GM21723 (cell line): ENCODE results near the gene CDC42EP2.
A peak's percentile ranks its signal among the peaks of the same experiment; 100 is the strongest.

Source experiments
- ATAC-seq: cut with Tn5 transposase; IDR thresholded peaks from one replicate; pipeline ENCODE4 v1.9.1; 2021; ENCODE audit warnings: mild to moderate bottlenecking, moderate library complexity; ENCODE audit not compliant: unreplicated experiment

CDC42EP2 gene, protein sequence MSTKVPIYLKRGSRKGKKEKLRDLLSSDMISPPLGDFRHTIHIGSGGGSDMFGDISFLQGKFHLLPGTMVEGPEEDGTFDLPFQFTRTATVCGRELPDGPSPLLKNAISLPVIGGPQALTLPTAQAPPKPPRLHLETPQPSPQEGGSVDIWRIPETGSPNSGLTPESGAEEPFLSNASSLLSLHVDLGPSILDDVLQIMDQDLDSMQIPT

GRCh38 chr11:65314501-65315203 is at the start of gene CDC42EP2:
CDC42EP2 (plus strand) TSS chr11:65314866; CDS start chr11:65320899, 6,033 bp downstream.
- ATAC-seq = peak; percentile 78

DNA sequence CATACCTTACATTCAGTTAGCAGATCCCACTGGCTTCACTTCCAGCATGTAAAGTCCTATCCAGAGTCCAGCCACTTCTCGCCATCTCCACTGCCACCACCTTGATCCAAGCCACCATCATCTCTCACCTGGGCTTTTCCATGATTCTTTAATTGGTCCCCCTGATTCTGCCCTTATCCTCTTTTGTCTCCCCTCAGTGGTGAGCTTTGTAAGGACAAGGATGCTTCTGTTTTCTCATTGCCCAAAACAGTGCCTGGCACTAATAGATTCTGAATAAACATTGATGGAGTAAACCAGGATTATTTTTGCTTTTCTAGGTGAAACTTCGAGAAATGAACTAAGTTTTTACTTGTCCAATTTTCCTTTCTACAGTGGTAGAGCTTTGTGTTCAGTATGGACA is 48.5 kb upstream of the CDC42EP2 start:
- ATAC-seq = no peak

DNA sequence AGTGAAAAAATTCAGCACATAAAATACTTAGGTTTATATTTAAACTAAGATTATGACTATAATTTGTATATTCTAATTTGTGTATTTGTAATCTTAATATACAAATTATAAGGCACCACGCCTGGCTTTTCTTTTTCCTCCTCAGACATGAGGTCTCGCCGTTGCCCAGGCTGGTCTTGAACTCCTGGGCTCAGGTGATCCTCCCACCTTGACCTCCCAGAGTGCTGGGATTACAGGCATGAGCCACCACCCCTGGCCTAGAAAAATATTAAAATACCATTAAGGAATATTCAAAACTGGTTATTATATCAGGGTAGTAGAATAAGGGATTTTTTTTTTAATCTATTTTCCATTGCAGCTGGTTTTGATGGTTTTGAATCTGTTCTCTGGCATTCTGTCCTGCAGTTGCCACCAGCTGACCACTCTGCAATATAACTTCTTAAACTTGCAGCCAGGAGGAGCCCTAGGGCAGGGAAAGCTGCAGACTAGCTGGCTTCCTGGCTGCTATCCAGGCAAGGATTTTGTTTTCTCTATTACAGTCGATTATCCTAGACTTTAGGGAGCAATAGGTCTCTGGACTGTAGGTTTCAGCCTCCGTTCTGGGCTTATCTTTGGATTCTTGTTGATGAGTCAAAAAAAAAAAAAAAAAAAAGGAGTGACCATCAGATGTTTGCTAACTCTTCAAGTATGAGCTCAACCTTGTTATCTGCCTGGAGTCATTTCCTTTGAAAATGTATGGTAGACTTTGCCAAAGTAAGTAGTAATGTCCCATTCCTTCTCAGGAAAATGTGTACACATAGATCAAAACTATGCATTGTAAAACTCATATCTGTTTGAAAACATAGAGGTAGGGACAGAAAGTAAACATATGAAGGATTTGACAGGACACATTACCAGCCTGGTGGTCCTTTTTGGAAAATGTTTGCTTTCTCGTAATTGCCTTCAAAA is 39.7 kb upstream of the CDC42EP2 start:
- ATAC-seq = no peak

- no peak for ATAC-seq
Measured at GRCh38 chr11:65275906-65276305, 38.8 kb upstream of the CDC42EP2 start.

GRCh38 chr11:65277631-65278277 is 36.9 kb upstream of the CDC42EP2 start:
- no peak for ATAC-seq

DNA sequence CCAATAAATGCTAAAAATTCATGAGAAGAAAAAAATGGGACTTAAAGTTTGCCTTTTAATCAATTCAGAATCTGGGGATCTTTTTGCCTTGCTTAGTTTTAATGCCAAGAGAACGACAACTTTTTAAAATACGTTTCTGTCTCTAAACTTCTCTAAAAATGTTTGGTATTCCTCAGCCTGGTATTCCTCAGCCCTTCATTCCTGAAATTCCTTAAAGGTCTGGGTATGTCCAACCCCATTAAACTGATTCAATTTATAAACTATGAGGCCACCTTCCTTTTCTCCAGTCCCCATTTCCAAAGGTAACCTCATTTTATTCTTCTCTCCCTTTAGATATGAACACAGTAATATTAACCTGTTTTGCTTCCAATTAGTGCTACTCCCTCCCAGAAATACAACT is 36.3 kb upstream of the CDC42EP2 start:
- ATAC-seq = no peak

- no peak for ATAC-seq
Measured at GRCh38 chr11:65279279-65279678, 35.4 kb upstream of the CDC42EP2 start.

DNA sequence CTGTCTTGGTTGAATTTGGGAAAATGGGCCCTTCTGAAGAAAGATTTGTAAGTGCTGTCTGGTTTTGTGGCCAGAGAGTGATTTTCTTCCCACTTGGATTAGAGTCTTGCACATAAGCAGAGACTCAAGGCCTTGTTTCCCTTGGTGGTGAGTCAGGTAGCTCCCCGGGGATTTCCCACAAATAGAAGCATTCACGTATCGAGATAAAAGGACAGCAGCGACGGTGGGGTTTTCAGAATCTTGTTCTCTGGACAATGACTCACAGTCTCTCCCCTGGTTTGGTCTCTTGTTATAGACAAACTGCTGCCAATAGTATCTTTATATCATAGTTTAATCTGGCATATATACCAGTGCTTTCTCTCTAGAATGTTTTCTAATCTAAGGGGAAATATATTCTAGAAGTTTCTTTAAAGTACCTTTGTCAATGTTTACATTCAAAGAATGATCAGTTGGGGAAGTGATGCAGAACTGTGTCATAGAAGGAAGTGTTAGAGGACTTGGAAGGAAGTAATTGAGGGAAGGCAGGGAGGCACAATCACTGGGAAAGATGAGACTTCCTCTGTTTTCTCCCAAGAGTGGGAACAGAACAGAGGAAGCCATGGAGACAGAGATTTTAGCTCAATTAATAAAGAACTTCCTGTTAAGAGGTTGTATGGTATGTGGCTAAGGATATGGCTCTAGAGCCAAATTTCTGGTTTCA is 34.8 kb upstream of the CDC42EP2 start:
- ATAC-seq = no peak

DNA sequence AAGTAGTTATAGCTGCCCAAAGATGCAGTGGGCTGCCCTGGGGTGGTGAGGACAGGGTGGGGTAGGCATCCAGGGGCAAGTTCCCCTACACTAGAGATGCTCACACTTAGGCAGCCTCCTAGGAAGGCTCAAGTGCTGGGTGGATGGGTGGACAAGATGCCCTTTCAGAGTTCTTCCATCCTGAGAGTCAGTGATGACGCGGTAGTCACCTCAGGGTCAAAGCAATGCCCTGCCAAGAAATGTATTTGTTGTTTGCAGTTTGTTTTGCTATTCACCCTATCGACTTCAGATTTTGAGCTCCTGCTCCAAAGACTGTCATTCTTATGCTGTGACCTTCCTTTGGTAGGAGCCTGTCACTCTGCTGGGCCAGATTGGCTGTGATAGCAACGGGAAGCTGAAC is 34.0 kb upstream of the CDC42EP2 start:
- ATAC-seq = no peak

GRCh38 chr11:65286686-65287085 is 28.0 kb upstream of the CDC42EP2 start:
- ATAC-seq = no peak

GRCh38 chr11:65287601-65288000 is 27.1 kb upstream of the CDC42EP2 start:
- no peak for ATAC-seq

GRCh38 chr11:65288706-65289536 is 25.7 kb upstream of the CDC42EP2 start:
- ATAC-seq = no peak

- ATAC-seq = peak; percentile 55
Measured at GRCh38 chr11:65290448-65291165, 24.1 kb upstream of the CDC42EP2 start.

DNA sequence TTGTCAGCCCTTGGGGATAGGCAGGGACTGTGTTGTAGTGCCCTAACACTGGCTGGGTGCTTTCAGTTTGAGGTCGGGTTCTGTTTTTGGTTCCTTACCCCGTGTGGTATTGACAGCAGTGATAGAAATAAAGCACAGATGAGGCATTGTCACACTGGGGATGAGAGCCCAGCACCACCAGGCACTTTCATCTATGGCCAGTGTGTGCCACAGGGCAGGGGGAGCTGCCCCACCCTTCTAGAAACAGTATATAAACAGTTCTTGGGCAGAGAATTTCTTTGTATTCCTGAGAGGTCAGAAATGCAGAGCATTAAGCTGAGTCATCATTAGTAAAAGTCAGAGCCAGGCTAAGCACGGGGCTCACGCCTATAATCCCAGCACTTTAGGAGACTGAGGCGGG is 23.1 kb upstream of the CDC42EP2 start:
- ATAC-seq = no peak

DNA sequence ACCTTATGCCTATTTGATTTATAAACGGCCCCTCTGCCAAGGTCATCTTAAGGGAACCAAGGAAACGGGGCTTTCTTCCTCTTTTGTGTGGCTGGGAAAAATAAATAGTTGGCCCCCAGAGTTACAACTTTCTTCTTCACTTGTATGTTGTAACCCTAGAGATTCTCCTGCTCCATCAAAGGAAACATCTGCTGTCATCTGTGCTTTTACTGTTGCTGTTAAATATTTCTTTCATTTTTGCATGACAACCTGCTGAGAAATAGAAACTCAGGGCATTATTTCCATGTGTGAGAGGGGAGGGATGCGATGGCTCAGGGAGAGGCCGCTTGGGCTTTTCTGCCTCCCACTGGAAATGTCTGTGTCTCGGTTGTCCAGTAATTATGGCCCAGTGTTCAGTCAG is 21.8 kb upstream of the CDC42EP2 start:
- ATAC-seq = no peak

GRCh38 chr11:65293909-65294381 is 20.7 kb upstream of the CDC42EP2 start:
- no peak for ATAC-seq

DNA sequence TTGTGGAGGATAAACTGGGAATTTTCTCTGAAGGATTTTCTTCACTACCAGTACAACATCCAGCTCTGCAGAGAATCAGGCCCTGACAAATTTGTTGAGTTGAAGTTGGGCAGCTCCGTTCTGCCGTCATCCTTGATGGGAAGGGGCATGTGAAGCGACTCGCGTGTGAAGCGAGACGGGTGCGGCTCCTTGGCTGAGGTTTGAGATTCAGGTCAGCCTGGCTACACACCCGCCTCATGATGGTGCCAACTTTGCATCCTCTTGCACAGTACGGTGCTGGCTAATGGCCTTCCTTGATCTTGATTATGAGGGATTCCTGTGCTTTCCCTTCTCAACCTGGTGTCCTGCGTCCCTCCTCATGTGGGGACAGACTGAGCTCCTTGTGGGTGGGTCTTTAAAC is 19.7 kb upstream of the CDC42EP2 start:
- no peak for ATAC-seq

GRCh38 chr11:65295571-65296341 is 18.9 kb upstream of the CDC42EP2 start:
- ATAC-seq = no peak
